ENCODE data around the gene HHAT.

Gene HHAT

DNA sequence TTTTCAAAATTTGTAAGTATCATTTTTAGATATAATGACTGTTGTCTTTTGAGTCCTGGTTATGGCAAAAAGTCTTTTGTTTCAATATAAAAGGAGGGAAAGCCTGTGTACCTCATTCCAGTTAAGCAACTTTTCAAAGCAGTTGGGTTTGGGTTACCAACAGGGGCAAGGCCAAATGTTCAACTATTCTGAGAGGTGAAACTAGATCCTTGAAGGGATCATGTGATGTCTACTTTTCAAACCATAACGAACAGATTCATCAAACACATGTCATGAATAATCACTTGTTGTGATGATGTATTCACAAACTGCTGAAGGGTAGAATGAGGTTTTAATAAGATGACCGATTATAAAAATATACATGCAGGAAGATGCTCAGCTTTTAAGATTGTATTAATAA lies 171.3 kb downstream of the HHAT start:
- Histone ChIP-seq H3K4me2 (ENCODE audit: low read length) (no peak overlapping the region), H2AFZ (ENCODE audit: low read length) (no peak overlapping the region), H3K36me3 (ENCODE audit: insufficient read depth, low read length) (no peaks in the 10 kb centered on the region), H4K20me1 (ENCODE audit: insufficient read depth, low read length) (no peaks in the 10 kb centered on the region), H3K9me2 (ENCODE audit: low read depth, low read length) (no peaks in the 10 kb centered on the region), H3K27me3 (ENCODE audit: insufficient read depth, low read length) (no peaks in the 10 kb centered on the region), H3K79me2 (ENCODE audit: insufficient read depth, low read length) (no peaks in the 10 kb centered on the region), H3K4me1 (ENCODE audit: insufficient read depth, low read length, severe bottlenecking) (no peaks in the 10 kb centered on the region), H3F3A (ENCODE audit: insufficient read depth, low read length) (no peaks in the 10 kb centered on the region), H3K4me3 (ENCODE audit: low read depth, low read length, poor library complexity, severe bottlenecking) (no peak overlapping the region), H3K9ac (ENCODE audit: low read length) (no peak overlapping the region), H3K9me3 (ENCODE audit: low read length) (no peaks in the 10 kb centered on the region), H3K27ac (ENCODE audit: low read depth, low read length, poor library complexity, severe bottlenecking) (no peak overlapping the region)
- TF ChIP-seq EZH2 (IDR thresholded peaks at IDR 0.05; ENCODE audit: borderline replicate concordance, low read length), result no peak
- TF ChIP-seq, protein P1, sequence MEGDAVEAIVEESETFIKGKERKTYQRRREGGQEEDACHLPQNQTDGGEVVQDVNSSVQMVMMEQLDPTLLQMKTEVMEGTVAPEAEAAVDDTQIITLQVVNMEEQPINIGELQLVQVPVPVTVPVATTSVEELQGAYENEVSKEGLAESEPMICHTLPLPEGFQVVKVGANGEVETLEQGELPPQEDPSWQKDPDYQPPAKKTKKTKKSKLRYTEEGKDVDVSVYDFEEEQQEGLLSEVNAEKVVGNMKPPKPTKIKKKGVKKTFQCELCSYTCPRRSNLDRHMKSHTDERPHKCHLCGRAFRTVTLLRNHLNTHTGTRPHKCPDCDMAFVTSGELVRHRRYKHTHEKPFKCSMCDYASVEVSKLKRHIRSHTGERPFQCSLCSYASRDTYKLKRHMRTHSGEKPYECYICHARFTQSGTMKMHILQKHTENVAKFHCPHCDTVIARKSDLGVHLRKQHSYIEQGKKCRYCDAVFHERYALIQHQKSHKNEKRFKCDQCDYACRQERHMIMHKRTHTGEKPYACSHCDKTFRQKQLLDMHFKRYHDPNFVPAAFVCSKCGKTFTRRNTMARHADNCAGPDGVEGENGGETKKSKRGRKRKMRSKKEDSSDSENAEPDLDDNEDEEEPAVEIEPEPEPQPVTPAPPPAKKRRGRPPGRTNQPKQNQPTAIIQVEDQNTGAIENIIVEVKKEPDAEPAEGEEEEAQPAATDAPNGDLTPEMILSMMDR (IDR thresholded peaks at IDR 0.05; ENCODE audit: low read length), result no peak

DNA sequence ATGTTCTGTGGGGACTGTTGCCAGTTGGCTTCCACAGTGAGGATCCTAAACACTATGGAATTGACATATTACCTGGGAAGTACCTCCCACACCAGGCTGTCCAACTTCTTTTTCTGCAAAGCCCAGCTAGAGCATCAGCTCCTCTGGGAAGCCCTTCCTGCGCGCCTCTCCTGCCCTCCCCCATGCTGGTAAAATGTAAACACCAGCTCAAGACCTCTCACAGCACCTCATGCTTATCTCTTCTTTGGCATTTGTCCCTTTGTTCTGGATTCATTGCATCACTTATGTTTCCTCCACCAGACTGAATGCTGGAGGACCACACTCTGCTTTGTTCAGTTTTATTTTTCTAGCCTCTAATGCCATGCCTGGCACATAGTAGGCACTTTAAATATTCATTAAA lies 172.1 kb downstream of the HHAT start:
- TF ChIP-seq EZH2 (IDR thresholded peaks at IDR 0.05; ENCODE audit: borderline replicate concordance, low read length), result no peak
- H3K27me3 ChIP-seq (ENCODE audit: insufficient read depth, low read length), result no peaks in the 10 kb centered on the region

DNA sequence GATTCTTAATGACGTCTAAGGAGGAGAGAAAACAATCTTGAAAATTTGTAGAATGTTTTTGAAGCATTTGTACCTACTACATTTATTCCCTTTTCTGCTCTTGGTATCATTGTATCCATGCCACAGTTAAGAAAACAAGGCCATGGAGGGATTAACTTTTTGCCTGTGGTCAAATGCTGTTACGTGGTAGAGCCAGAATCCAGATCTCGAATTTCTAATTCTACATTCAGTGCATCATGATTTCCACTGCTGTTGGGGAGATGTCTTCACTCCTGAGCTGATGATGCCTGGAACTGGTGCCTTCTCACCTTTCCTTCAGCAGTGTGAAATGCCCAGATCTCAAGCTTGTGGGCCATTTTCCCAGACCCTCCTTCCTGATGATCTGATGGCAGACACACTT lies 175.6 kb downstream of the HHAT start:
- H3K4me1 ChIP-seq (ENCODE audit: insufficient read depth, low read length, severe bottlenecking), result no peaks in the 10 kb centered on the region
- H3K79me2 ChIP-seq (ENCODE audit: insufficient read depth, low read length), result no peaks in the 10 kb centered on the region
- no peaks in the 10 kb centered on the region for H3K9me2 ChIP-seq (ENCODE audit: low read depth, low read length)
- no peaks in the 10 kb centered on the region for H3K27me3 ChIP-seq (ENCODE audit: insufficient read depth, low read length)
- H3K36me3 ChIP-seq (ENCODE audit: insufficient read depth, low read length), result no peaks in the 10 kb centered on the region
- no peaks in the 10 kb centered on the region for H4K20me1 ChIP-seq (ENCODE audit: insufficient read depth, low read length)
- H3K9me3 ChIP-seq (ENCODE audit: low read length), result no peaks in the 10 kb centered on the region
- H3F3A ChIP-seq (ENCODE audit: insufficient read depth, low read length), result no peaks in the 10 kb centered on the region
- H3K27ac ChIP-seq (ENCODE audit: low read depth, low read length, poor library complexity, severe bottlenecking), result no peak overlapping the region
- H3K9ac ChIP-seq (ENCODE audit: low read length), result no peak overlapping the region
- no peak for TF ChIP-seq EZH2 (IDR thresholded peaks at IDR 0.05; ENCODE audit: borderline replicate concordance, low read length)
- TF ChIP-seq, protein P1 (IDR thresholded peaks at IDR 0.05; ENCODE audit: low read length), result no peak
- H2AFZ ChIP-seq (ENCODE audit: low read length), result no peak overlapping the region
- H3K4me2 ChIP-seq (ENCODE audit: low read length), result no peak overlapping the region
- no peak overlapping the region for H3K4me3 ChIP-seq (ENCODE audit: low read depth, low read length, poor library complexity, severe bottlenecking)

More for the DNA sequence above, 172.1 kb downstream of the HHAT start:
- Histone ChIP-seq H3K79me2 (ENCODE audit: insufficient read depth, low read length) (no peaks in the 10 kb centered on the region), H4K20me1 (ENCODE audit: insufficient read depth, low read length) (no peaks in the 10 kb centered on the region), H3F3A (ENCODE audit: insufficient read depth, low read length) (no peaks in the 10 kb centered on the region), H3K4me3 (ENCODE audit: low read depth, low read length, poor library complexity, severe bottlenecking) (no peak overlapping the region), H3K27ac (ENCODE audit: low read depth, low read length, poor library complexity, severe bottlenecking) (no peak overlapping the region), H3K9me3 (ENCODE audit: low read length) (no peaks in the 10 kb centered on the region), H3K9me2 (ENCODE audit: low read depth, low read length) (no peaks in the 10 kb centered on the region), H3K4me2 (ENCODE audit: low read length) (no peak overlapping the region), H3K9ac (ENCODE audit: low read length) (no peak overlapping the region), H3K4me1 (ENCODE audit: insufficient read depth, low read length, severe bottlenecking) (no peaks in the 10 kb centered on the region), H3K36me3 (ENCODE audit: insufficient read depth, low read length) (no peaks in the 10 kb centered on the region), H2AFZ (ENCODE audit: low read length) (no peak overlapping the region)

All from OCI-LY1 (cell line).